Subcutaneous adipose tissue (tissue), 4 donors: Measurements from ENCODE around the gene CDH15. TPM values are rescaled to one million over a fixed set of nuclear protein-coding genes. Genes with fewer than 3 reads are reported as not detected.

Experiments
- CTCF ChIP-seq: fragments of 450-650 bp; IDR thresholded peaks from one replicate; pipeline ENCODE4 v1.5.1; 2016; ENCODE audit warnings: low read depth, mild to moderate bottlenecking, control low read depth, antibody characterized with exemption, moderate library complexity
- total RNA-seq, 4 donors: library from RNA; depleted of rRNA; stranded (reverse); fragments of >200 nt; gene quantifications; one replicate each; pipeline ENCODE4 v1.1.0, GENCODE V29; 2016

Gene CDH15
- not detected for total RNA-seq

DNA sequence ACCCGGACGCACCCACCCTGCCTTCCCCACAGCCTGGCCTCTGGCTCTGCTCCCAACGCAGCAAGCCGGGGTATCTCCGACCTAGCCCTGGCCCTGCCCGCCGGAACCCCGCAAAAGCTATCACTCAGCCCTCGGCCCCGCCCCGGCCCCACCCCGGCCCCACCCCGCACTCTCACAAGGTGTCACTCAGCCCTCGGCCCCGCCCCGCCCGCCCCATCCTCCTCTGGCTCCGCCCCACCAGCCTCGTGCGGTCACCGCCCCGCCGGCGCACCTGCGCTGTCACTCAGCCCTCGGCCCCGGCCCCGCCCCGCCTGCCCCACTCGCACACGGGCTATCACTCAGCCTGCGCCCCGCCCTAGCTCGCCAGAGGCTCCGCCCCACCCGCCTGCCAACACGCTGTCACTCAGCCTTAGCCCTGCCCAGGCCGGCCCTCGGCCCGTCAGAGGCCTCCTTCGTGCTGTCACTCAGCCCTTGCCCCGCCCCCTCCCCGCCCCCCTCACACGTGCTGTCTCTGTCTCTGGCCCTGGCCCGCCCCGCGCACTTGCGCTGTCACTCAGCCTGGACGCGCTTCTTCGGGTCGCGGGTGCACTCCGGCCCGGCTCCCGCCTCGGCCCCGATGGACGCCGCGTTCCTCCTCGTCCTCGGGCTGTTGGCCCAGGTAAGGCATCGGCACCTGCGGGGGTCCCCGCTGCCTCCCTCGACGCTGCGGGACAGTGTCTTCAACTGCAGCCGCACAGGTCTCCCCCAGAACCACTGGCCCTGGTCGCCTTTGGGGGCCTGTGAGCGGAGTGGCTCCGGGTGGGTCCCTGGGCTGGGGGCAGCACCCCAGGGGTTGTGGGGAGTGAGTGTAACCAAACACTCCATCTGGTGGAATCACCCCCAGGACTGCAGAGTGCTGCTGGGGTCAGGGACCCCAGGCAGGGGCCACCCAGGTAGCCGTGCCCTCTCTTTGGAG, at the start of gene CDH15:
Gene CDH15, plus strand, starts transcription at position 533 of the 955 bp plus-strand sequence. Its CDS starts 84 bp downstream, at position 617.
- no peak for TF ChIP-seq CTCF

DNA sequence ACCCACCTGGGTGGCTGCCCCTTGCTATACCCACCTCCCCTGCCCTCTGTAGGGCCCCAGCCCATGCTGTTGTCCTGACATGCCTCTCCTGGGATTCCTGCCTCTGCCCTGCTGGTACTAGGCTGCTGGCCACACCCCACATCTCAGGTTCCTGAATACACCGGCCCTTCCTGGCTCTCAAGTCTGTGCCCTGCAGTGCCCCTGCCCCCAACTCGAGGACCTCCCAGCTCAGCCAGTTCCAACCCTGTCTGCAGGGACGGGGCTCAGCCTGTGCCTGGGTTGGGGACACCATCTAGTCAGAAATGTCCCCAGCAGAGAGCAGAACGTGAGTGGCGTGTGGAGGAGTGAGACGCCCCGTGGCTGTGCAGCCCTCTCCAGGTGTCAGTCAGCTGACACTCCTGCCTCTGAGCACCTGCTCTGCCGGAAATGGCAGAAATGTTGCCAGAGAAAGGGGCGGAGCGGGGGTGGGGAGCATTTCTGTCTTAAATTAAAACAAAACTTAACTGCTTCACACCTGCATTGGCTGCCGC, 49.2 kb upstream of the CDH15 start:
- no peak for TF ChIP-seq CTCF

GRCh38 chr16:89123001-89123830, 48.3 kb upstream of the CDH15 start:
- no peak for TF ChIP-seq CTCF

DNA sequence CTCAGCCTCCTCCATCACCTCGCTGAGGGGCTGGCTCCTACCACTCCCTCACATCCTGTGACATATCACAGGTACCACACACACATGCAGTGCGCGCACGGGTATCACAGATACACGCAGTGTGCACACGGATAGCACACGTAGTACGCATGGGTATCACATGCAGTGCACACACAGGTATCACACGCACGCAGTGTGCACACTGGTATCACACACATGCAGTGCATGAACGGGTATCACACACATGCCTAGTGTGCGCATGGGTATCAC, 47.8 kb upstream of the CDH15 start:
- no peak for TF ChIP-seq CTCF

- TF ChIP-seq CTCF: no peak
Measured at GRCh38 chr16:89129378-89129777, 42.2 kb upstream of the CDH15 start.

DNA sequence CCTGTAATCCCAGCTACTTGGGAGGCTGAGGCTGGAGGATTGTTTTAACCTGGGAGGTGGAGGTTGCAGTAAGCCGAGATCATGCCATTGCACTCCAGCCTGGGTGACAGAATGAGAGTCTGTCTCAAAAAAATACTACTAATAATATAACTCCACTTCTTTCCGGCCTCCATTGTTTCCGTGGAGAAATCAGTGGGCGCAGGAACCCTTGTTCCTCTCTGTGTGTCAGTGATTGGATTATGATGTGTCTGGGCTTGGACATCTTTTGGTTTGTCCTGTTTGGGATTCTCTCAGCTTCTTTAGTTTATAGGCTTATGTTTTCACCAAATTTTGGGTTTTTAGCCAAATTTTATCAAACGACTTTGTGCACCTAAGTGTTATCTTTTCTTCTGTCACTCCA, 41.1 kb upstream of the CDH15 start:
- TF ChIP-seq CTCF: no peak

DNA sequence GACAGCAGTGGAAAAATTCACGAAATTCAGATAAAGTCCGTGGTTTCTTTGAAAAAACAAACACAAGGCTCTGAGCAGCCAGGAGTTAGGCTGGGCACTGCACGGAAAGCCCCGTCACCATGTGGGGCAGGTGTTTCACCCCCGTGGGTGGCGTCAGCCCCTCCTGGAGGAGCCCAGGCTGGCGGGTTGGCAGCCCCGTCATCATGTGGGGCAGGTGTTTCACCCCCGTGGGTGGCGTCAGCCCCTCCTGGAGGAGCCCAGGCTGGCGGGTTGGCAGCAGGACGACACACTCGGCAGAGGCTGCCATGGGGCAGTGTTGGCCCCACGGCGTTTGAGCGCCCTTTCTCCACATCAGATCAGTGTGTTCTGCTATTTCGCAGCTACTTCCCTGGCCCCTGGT, 39.8 kb upstream of the CDH15 start:
- TF ChIP-seq CTCF: no peak
